Gastroesophageal sphincter (tissue), 4 donors: ENCODE measurements around the gene TTC23. TPM values are rescaled to one million over a fixed set of nuclear protein-coding genes. Genes with fewer than 3 reads are reported as not detected.

Experiments used
- ATAC-seq: fragments of 150-250 bp; one replicate; pipeline ENCODE4 v1.9.1; 2016; ENCODE audit warnings: mild to moderate bottlenecking, moderate library complexity
- H3K27ac ChIP-seq, 4 donors: fragments of 200-600 bp; sonication (generic) in 3 of 4; 1 replicate in 3 of 4; 2 replicates in 1 of 4; pipeline ENCODE4 v1.5.1; 2016 to 2019
- H3K27me3 ChIP-seq: fragments of 200-600 bp; sonication (generic); one replicate; pipeline ENCODE4 v1.5.1; 2019
- H3K36me3 ChIP-seq, 2 donors: fragments of 200-600 bp; sonication (generic); one replicate each; pipeline ENCODE4 v1.5.1; 2019; ENCODE audit warnings: control low read depth in 1 of 2
- H3K4me1 ChIP-seq, 3 donors: fragments of 200-600 bp; sonication (generic); 1 replicate in 2 of 3; 2 replicates in 1 of 3; pipeline ENCODE4 v1.5.1; 2016 to 2019; ENCODE audit warnings: control low read depth in 2 of 3
- H3K4me3 ChIP-seq, 2 donors: fragments of 200-600 bp; sonication (generic); one replicate each; pipeline ENCODE4 v1.5.1; 2019; ENCODE audit warnings: mild to moderate bottlenecking in 1 of 2, moderate library complexity in 1 of 2
- H3K9me3 ChIP-seq, 3 donors: fragments of 200-600 bp; sonication (generic); one replicate each; pipeline ENCODE4 v1.5.1; 2017 to 2019; ENCODE audit warnings: control low read depth in 2 of 3
- EP300 ChIP-seq: sonication (generic); formaldehyde crosslinking; IDR thresholded peaks from one replicate; pipeline ENCODE4 v1.6.1; 2017; ENCODE audit warnings: antibody characterized with exemption, mild to moderate bottlenecking
- POLR2A ChIP-seq, 2 donors: fragments of 450-650 bp; IDR thresholded peaks; one replicate each; pipeline ENCODE4 v1.6.1; 2017; ENCODE audit warnings: antibody characterized with exemption in 2 of 2, mild to moderate bottlenecking in 2 of 2, moderate library complexity in 1 of 2
- POLR2AphosphoS5 ChIP-seq: sonication (generic); formaldehyde crosslinking; IDR thresholded peaks from one replicate; pipeline ENCODE4 v1.6.1; 2017; ENCODE audit warnings: antibody characterized with exemption
- WGBS, 2 donors: methylation state at CpG; one replicate each; pipeline ENCODE4 v1.1.5; 2018; ENCODE audit warnings: low coverage in 1 of 2; 5-methylcytosine and 5-hydroxymethylcytosine counted together
- total RNA-seq, 4 donors: library from RNA; depleted of rRNA; stranded (reverse); fragments of >200 nt; gene quantifications; one replicate each; pipeline ENCODE4 v1.1.0, GENCODE V29; 2016
- TF ChIP-seq, protein P1 (sequence below), 4 experiments: fragments of 200-600 bp in 2 of 4; fragments of 450-650 bp in 2 of 4; sonication (generic) in 1 of 4; IDR thresholded peaks; one replicate each; pipeline ENCODE4 v1.5.1; 2017 to 2019; ENCODE audit warnings: antibody characterized with exemption in 4 of 4, mild to moderate bottlenecking in 2 of 4, moderate library complexity in 2 of 4

The TTC23 gene
- total RNA-seq, 4 donors from 2014 or later, result 13.7 to 33.3 (median 20.0) TPM

- WGBS, 2 donors, result 84% methylated on average over 3 of the region's 3 CpGs; no CpG with 5 or more reads in 1 of the 2 donors
- H3K27me3 ChIP-seq, result no peaks in the 10 kb centered on the region
- no peaks in the 10 kb centered on the region for H3K9me3 ChIP-seq
- H3K36me3 ChIP-seq, result peaks cover 0 to 7% of the 10 kb centered on the region in 2 donors
- TF ChIP-seq POLR2AphosphoS5 (no peak), EP300 (no peak), POLR2A (IDR thresholded peaks at IDR 0.05) (no peak)
- TF ChIP-seq, protein P1, sequence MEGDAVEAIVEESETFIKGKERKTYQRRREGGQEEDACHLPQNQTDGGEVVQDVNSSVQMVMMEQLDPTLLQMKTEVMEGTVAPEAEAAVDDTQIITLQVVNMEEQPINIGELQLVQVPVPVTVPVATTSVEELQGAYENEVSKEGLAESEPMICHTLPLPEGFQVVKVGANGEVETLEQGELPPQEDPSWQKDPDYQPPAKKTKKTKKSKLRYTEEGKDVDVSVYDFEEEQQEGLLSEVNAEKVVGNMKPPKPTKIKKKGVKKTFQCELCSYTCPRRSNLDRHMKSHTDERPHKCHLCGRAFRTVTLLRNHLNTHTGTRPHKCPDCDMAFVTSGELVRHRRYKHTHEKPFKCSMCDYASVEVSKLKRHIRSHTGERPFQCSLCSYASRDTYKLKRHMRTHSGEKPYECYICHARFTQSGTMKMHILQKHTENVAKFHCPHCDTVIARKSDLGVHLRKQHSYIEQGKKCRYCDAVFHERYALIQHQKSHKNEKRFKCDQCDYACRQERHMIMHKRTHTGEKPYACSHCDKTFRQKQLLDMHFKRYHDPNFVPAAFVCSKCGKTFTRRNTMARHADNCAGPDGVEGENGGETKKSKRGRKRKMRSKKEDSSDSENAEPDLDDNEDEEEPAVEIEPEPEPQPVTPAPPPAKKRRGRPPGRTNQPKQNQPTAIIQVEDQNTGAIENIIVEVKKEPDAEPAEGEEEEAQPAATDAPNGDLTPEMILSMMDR (IDR thresholded peaks at IDR 0.05), result no peak
- ATAC-seq, result no peak
- H3K27ac ChIP-seq, result peak overlapping the region; percentile 92 to 100 (median 98)
- H3K4me1 ChIP-seq, result peaks cover 17 to 100% (median 18%) of the 10 kb centered on the region in 3 donors
- no peak overlapping the region for H3K4me3 ChIP-seq
These were observed 76.4 kb downstream of the TTC23 start for GRCh38 chr15:99172989-99173388.

DNA sequence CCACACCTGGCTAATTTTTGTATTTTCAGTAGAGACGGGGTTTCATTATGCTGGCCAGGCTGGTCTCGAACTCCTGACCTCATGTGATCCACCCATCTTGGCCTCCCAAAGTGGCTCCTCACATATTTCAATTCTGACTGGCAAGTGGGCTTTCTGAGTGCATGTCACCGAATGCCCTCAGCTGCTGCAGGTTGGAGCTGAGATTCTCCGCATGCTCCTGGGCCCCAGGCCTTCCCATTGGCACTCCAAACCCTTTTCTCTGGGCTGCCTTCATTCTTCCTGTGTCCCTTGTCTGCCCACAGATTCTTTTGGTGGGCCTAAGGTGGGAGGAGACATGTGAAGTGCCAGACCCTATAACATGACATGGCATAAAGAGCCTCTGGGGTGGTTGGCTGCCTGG, 77.2 kb downstream of the TTC23 start:
- no peaks in the 10 kb centered on the region for H3K27me3 ChIP-seq
- 92 to 100% methylated on average over 2 to 4 of the region's 4 CpGs for WGBS, 2 donors
- peaks cover 17 to 100% (median 18%) of the 10 kb centered on the region in 3 donors for H3K4me1 ChIP-seq
- no peak for ATAC-seq
- H3K27ac ChIP-seq, result peak overlapping the region; percentile 92 to 100 (median 98)
- no peaks in the 10 kb centered on the region for H3K9me3 ChIP-seq
- no peak for TF ChIP-seq POLR2AphosphoS5
- TF ChIP-seq, protein P1 (IDR thresholded peaks at IDR 0.05), result no peak
- TF ChIP-seq POLR2A (IDR thresholded peaks at IDR 0.05), result no peak
- no peak for TF ChIP-seq EP300
- no peak overlapping the region for H3K4me3 ChIP-seq
- H3K36me3 ChIP-seq, result peaks cover 0 to 7% of the 10 kb centered on the region in 2 donors

- ATAC-seq, result peak; percentile 27
- no peaks in the 10 kb centered on the region for H3K27me3 ChIP-seq
- H3K4me3 ChIP-seq, result no peak overlapping the region
- no peak for TF ChIP-seq POLR2A (IDR thresholded peaks at IDR 0.05)
- TF ChIP-seq, protein P1 (IDR thresholded peaks at IDR 0.05), result peak in 3 of 4 experiments; percentile 47 to 60 (median 52)
- no peaks in the 10 kb centered on the region for H3K9me3 ChIP-seq
- H3K36me3 ChIP-seq, result peaks cover 0 to 7% of the 10 kb centered on the region in 2 donors
- WGBS, 2 donors, result 44 to 55% methylated on average over 4 to 6 of the region's 7 CpGs
- H3K27ac ChIP-seq, result peak overlapping the region; percentile 92 to 100 (median 98)
- peaks cover 12 to 98% (median 18%) of the 10 kb centered on the region in 3 donors for H3K4me1 ChIP-seq
These were observed 78.8 kb downstream of the TTC23 start for GRCh38 chr15:99170476-99171065.

DNA sequence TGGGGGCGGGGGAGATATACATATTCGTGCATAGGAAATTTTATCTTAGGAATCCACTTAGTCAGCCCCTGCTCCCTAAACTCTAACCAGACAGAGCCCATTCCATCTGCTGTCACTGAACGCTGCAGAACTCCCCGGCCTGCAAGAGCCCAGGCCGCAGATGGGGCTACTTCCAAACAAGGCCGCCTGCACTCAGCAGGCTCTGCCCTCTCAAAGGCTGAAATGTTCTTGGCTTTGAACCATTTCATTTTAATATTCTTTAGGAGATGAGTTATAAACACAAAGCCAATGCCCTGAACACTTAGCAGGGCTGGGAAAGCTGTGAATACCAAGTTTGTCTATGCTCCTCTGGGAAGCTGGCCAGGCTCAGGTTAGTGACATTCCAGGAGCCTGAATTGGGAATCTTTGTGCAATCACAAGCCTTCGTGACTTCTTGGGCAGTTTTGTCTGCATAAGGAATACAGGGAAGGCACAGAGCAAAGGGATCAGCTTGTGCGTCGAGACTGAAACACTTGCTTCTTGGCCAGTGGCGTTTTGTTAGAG, 79.5 kb downstream of the TTC23 start:
- H3K27me3 ChIP-seq, result no peaks in the 10 kb centered on the region
- H3K36me3 ChIP-seq, result peaks cover 0 to 7% of the 10 kb centered on the region in 2 donors
- H3K4me3 ChIP-seq, result no peak overlapping the region
- no peaks in the 10 kb centered on the region for H3K9me3 ChIP-seq
- peak; percentile 87 for ATAC-seq
- H3K27ac ChIP-seq, result peak overlapping the region; percentile 92 to 100 (median 98)
- TF ChIP-seq POLR2A (IDR thresholded peaks at IDR 0.05) (no peak), EP300 (peak; percentile 76), POLR2AphosphoS5 (peak; percentile 96)
- TF ChIP-seq, protein P1 (IDR thresholded peaks at IDR 0.05), result no peak
- peaks cover 12 to 91% (median 18%) of the 10 kb centered on the region in 3 donors for H3K4me1 ChIP-seq
- WGBS, 2 donors, result 38 to 56% methylated on average over 3 to 4 of the region's 10 CpGs
